MM.1S (cell line): ENCODE data around the gene APOBEC3H.
A peak's percentile ranks its signal among the peaks of the same experiment; 100 is the strongest.

Experiments
- DNase-seq: peaks from one replicate; pipeline ENCODE4 v3.0.0-alpha.2; 2015
- H2AFZ ChIP-seq: fragments of 300-600 bp; sonication (generic); 2 replicates; pipeline ENCODE4 v1.6.0; 2016; ENCODE audit warnings: antibody characterized with exemption, low read length
- H3F3A ChIP-seq: fragments of 300-600 bp; sonication (generic); 2 replicates; pipeline ENCODE4 v1.6.1; 2016; ENCODE audit warnings: mild to moderate bottlenecking, antibody characterized with exemption, low read length, moderate library complexity, mixed read lengths; ENCODE audit not compliant: insufficient read depth
- H3K27ac ChIP-seq: fragments of 300-600 bp; sonication (generic); 2 replicates; pipeline ENCODE4 v1.5.1; 2016; ENCODE audit warnings: mild to moderate bottlenecking, low read length
- H3K27me3 ChIP-seq: fragments of 300-600 bp; sonication (generic); replicated peaks from 2 replicates; pipeline ENCODE4 v1.6.0; 2016; ENCODE audit warnings: low read length; ENCODE audit not compliant: insufficient read depth
- H3K36me3 ChIP-seq: fragments of 300-600 bp; sonication (generic); replicated peaks from 2 replicates; pipeline ENCODE4 v1.6.1; 2016; ENCODE audit warnings: mild to moderate bottlenecking, low read length, mixed read lengths; ENCODE audit not compliant: insufficient read depth
- H3K4me1 ChIP-seq: fragments of 300-600 bp; sonication (generic); 2 replicates; pipeline ENCODE4 v1.6.1; 2016; ENCODE audit warnings: low read length, mixed read lengths
- H3K4me2 ChIP-seq: fragments of 300-600 bp; sonication (generic); 2 replicates; pipeline ENCODE4 v1.6.0; 2016; ENCODE audit warnings: low read depth, low read length
- H3K4me3 ChIP-seq: fragments of 300-600 bp; sonication (generic); 2 replicates; pipeline ENCODE4 v1.5.1; 2016; ENCODE audit warnings: low read length, mixed read lengths
- H3K79me2 ChIP-seq: fragments of 300-600 bp; sonication (generic); 2 replicates; pipeline ENCODE4 v1.6.1; 2016; ENCODE audit warnings: mixed run types, low read length, mixed read lengths
- H3K9ac ChIP-seq: fragments of 300-600 bp; sonication (generic); 2 replicates; pipeline ENCODE4 v1.6.1; 2016; ENCODE audit warnings: low read length, mixed read lengths
- H3K9me2 ChIP-seq: fragments of 300-600 bp; sonication (generic); replicated peaks from 2 replicates; pipeline ENCODE4 v1.6.1; 2016; ENCODE audit warnings: mild to moderate bottlenecking, low read length, mixed read lengths; ENCODE audit not compliant: insufficient read depth
- H3K9me3 ChIP-seq: fragments of 300-600 bp; sonication (generic); replicated peaks from 2 replicates; pipeline ENCODE4 v1.6.1; 2016; ENCODE audit warnings: mild to moderate bottlenecking, low read length, mixed read lengths; ENCODE audit not compliant: insufficient read depth
- H4K20me1 ChIP-seq: fragments of 300-600 bp; sonication (generic); 2 replicates; pipeline ENCODE4 v1.6.1; 2016; ENCODE audit warnings: mild to moderate bottlenecking, low read length, moderate library complexity, mixed read lengths; ENCODE audit not compliant: insufficient read depth
- CTCF ChIP-seq: fragments of 300-600 bp; sonication (generic); IDR thresholded peaks from 2 replicates; pipeline ENCODE4 v1.5.1; 2016; ENCODE audit warnings: antibody characterized with exemption, low read length, mixed read lengths
- EZH2 ChIP-seq: fragments of 300-600 bp; sonication (generic); optimal IDR thresholded peaks from 2 replicates; pipeline ENCODE3; 2017; ENCODE audit warnings: low read depth, mild to moderate bottlenecking, antibody characterized with exemption, low read length, mixed read lengths
- EZH2phosphoT487 ChIP-seq: fragments of 300-600 bp; sonication (generic); IDR thresholded peaks from 2 replicates; pipeline ENCODE4 v1.6.1; 2018; ENCODE audit warnings: antibody characterized with exemption, low read length

Gene APOBEC3H

DNA sequence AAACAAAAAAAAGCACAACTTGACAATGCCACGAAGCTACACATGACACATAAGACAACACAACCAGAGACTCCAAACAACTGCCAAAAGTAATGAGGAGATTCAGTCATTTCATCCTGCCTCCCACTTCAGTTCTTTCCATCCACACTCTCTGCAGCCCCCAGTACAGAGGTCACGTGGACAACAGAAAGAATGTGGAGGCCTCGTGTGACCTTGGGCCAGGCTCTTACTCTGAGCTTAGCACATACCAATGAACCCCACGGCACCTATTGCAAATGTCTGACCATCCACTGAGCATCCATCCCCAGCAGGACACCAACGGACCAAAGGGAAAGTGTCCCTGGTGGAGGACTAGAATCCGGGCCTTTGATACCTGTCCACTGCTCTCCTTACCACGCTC lies 42.9 kb downstream of the APOBEC3H start:
- no peaks in the 10 kb centered on the region for H3K36me3 ChIP-seq
- no peaks in the 10 kb centered on the region for H4K20me1 ChIP-seq
- H3K27me3 ChIP-seq, result no peaks in the 10 kb centered on the region
- TF ChIP-seq EZH2 (no peak), EZH2phosphoT487 (no peak), CTCF (no peak)
- DNase-seq, result no peak
- H3F3A ChIP-seq, result peaks cover 16% of the 10 kb centered on the region
- H3K4me1 ChIP-seq, result peaks cover 8% of the 10 kb centered on the region
- H3K9me2 ChIP-seq, result no peaks in the 10 kb centered on the region
- no peak overlapping the region for H3K9ac ChIP-seq
- no peak overlapping the region for H2AFZ ChIP-seq
- peaks cover 8% of the 10 kb centered on the region for H3K79me2 ChIP-seq
- no peak overlapping the region for H3K4me3 ChIP-seq
- no peak overlapping the region for H3K4me2 ChIP-seq
- no peaks in the 10 kb centered on the region for H3K9me3 ChIP-seq
- H3K27ac ChIP-seq, result no peak overlapping the region

GRCh38 chr22:39142088-39142680 lies 45.1 kb downstream of the APOBEC3H start:
- no peaks in the 10 kb centered on the region for H4K20me1 ChIP-seq
- no peak overlapping the region for H3K9ac ChIP-seq
- no peaks in the 10 kb centered on the region for H3K9me3 ChIP-seq
- no peak overlapping the region for H2AFZ ChIP-seq
- peaks cover 28% of the 10 kb centered on the region for H3K79me2 ChIP-seq
- H3K27me3 ChIP-seq, result no peaks in the 10 kb centered on the region
- no peak overlapping the region for H3K27ac ChIP-seq
- H3K4me2 ChIP-seq, result no peak overlapping the region
- H3K4me1 ChIP-seq, result peaks cover 17% of the 10 kb centered on the region
- no peak for DNase-seq
- H3K9me2 ChIP-seq, result no peaks in the 10 kb centered on the region
- peaks cover 28% of the 10 kb centered on the region for H3F3A ChIP-seq
- no peaks in the 10 kb centered on the region for H3K36me3 ChIP-seq
- TF ChIP-seq EZH2phosphoT487 (no peak), CTCF (no peak), EZH2 (no peak)
- H3K4me3 ChIP-seq, result no peak overlapping the region

DNA sequence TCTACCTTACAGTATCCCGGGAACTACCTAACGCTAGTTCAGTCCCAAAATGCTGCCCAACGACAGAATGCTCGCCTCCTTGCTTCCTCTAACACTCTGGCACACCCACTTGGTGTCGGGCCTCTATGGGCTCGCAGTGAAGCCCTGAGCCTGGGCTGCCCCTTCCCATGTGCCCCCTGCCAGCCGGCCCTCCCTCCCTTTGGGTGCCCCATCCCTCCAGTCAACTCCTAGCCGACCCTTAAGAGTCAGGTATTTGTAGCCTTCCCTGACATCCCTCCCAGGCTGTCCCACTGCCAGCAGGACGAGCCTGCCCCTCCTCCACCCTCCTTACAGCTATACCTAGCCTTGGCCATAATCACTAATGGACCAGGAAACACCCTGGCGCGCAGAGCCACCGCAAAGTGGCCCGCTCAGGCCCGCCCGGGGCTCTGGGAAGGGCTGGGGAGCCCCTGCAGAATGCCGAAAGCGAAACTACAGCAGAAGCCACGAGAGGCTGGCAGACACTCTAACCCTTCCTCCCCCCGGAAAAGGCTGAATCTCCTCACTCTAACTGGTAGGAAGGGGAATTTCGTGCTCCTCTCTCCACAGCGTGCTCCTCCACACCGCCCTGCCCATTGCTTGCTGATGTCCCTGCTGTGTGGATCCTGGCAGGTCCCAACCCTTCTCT lies 47.2 kb downstream of the APOBEC3H start:
- H3K4me2 ChIP-seq, result peak overlapping the region; percentile 87
- H3K27me3 ChIP-seq, result no peaks in the 10 kb centered on the region
- peak overlapping the region; percentile 97 for H3K4me3 ChIP-seq
- H3K9me3 ChIP-seq, result no peaks in the 10 kb centered on the region
- peaks cover 30% of the 10 kb centered on the region for H3F3A ChIP-seq
- TF ChIP-seq EZH2phosphoT487 (no peak), CTCF (no peak), EZH2 (no peak)
- H3K36me3 ChIP-seq, result no peaks in the 10 kb centered on the region
- no peaks in the 10 kb centered on the region for H3K9me2 ChIP-seq
- peaks cover 37% of the 10 kb centered on the region for H3K4me1 ChIP-seq
- peak; percentile 89 for DNase-seq
- no peaks in the 10 kb centered on the region for H4K20me1 ChIP-seq
- peaks cover 48% of the 10 kb centered on the region for H3K79me2 ChIP-seq
- H3K27ac ChIP-seq, result peak overlapping the region; percentile 90
- H3K9ac ChIP-seq, result peak overlapping the region; percentile 85
- H2AFZ ChIP-seq, result peak overlapping the region; percentile 59
